ENCODE measurements around the gene KCTD14. TPM values are rescaled to one million over a fixed set of nuclear protein-coding genes. Genes with fewer than 3 reads are reported as not detected.
"Not testable (repeated sequence)": the region's sequence is repeated elsewhere in the genome, so short reads cannot be mapped to it uniquely, and the experiment has no call there.

KCTD14 gene
- total RNA-seq, 4 donors from 2014 or later, result 0.19 to 5.3 (median 3.3) TPM

- intact Hi-C loops (cut with DNase I; ENCODE audit: low total_unique reads), result no loop called here
- DNase-seq (ENCODE audit: low spot score in 2 of 2), result no peak
- WGBS, 2 donors, result 69 to 70% methylated on average over 4 of the region's 4 CpGs
- no peak overlapping the region for H3K4me3 ChIP-seq (ENCODE audit: low read depth, poor library complexity, severe bottlenecking)
- TF ChIP-seq POLR2A (IDR thresholded peaks at IDR 0.05) (no peak), CTCF (IDR thresholded peaks at IDR 0.05) (no peak)
These were observed 38.2 kb upstream of the KCTD14 start for GRCh38 chr11:78061088-78061920.

- no peak for DNase-seq (ENCODE audit: low spot score in 2 of 2)
- 94 to 95% methylated on average over 8 of the region's 8 CpGs for WGBS, 2 donors
- H3K4me3 ChIP-seq (ENCODE audit: low read depth, poor library complexity, severe bottlenecking), result no peak overlapping the region
- intact Hi-C loops (cut with DNase I; ENCODE audit: low total_unique reads), result no loop called here
- TF ChIP-seq POLR2A (IDR thresholded peaks at IDR 0.05) (no peak), CTCF (IDR thresholded peaks at IDR 0.05) (no peak)
These were observed 37.5 kb upstream of the KCTD14 start for GRCh38 chr11:78060533-78060932.

- intact Hi-C loops (cut with DNase I; ENCODE audit: low total_unique reads); DNase-seq (ENCODE audit: low spot score in 2 of 2); H3K4me3 ChIP-seq (ENCODE audit: low read depth, poor library complexity, severe bottlenecking): not testable (repeated sequence)
- 94 to 96% methylated on average over 9 of the region's 9 CpGs for WGBS, 2 donors
These were observed 36.8 kb upstream of the KCTD14 start for GRCh38 chr11:78059749-78060328.

GRCh38 chr11:78057462-78058055, 34.5 kb upstream of the KCTD14 start:
- intact Hi-C loops (cut with DNase I; ENCODE audit: low total_unique reads), result no loop called here
- no peak for DNase-seq (ENCODE audit: low spot score in 2 of 2)
- TF ChIP-seq POLR2A (IDR thresholded peaks at IDR 0.05) (no peak), CTCF (IDR thresholded peaks at IDR 0.05) (no peak)
- 83 to 85% methylated on average over 10 of the region's 10 CpGs for WGBS, 2 donors
- no peak overlapping the region for H3K4me3 ChIP-seq (ENCODE audit: low read depth, poor library complexity, severe bottlenecking)

GRCh38 chr11:78056093-78056492, 33.0 kb upstream of the KCTD14 start:
- no peak for DNase-seq (ENCODE audit: low spot score in 2 of 2)
- TF ChIP-seq CTCF (IDR thresholded peaks at IDR 0.05) (no peak), POLR2A (IDR thresholded peaks at IDR 0.05) (no peak)
- H3K4me3 ChIP-seq (ENCODE audit: low read depth, poor library complexity, severe bottlenecking), result no peak overlapping the region
- WGBS, 2 donors, result 82 to 89% methylated on average over 3 of the region's 3 CpGs
- intact Hi-C loops (cut with DNase I; ENCODE audit: low total_unique reads), result no loop called here

- intact Hi-C loops (cut with DNase I; ENCODE audit: low total_unique reads), result no loop called here
- no peak for DNase-seq (ENCODE audit: low spot score in 2 of 2)
- no peak for TF ChIP-seq POLR2A (IDR thresholded peaks at IDR 0.05)
- no peak for TF ChIP-seq CTCF (IDR thresholded peaks at IDR 0.05)
- 85 to 90% methylated on average over 4 of the region's 4 CpGs for WGBS, 2 donors
- no peak overlapping the region for H3K4me3 ChIP-seq (ENCODE audit: low read depth, poor library complexity, severe bottlenecking)
These were observed 31.9 kb upstream of the KCTD14 start for GRCh38 chr11:78054971-78055370.
